IMR-90 (cell line): ENCODE measurements around the gene BEST1.

Source experiments
- FOS ChIP-seq: fragments of 150-350 bp; IDR thresholded peaks from 2 replicates; pipeline ENCODE4 v1.6.1; 2016; ENCODE audit warnings: low read depth, low read length
- POLR2A ChIP-seq: IDR thresholded peaks from 2 replicates; pipeline ENCODE4 v1.6.1; 2012; ENCODE audit warnings: mild to moderate bottlenecking, low read depth, low read length
- RAD21 ChIP-seq: IDR thresholded peaks from 2 replicates; pipeline ENCODE4 v1.6.1; 2012; ENCODE audit warnings: low read length, improper control_type of control experiment
- RCOR1 ChIP-seq: IDR thresholded peaks from 2 replicates; pipeline ENCODE4 v1.6.1; 2012; ENCODE audit warnings: mild to moderate bottlenecking, low read length, improper control_type of control experiment; ENCODE audit not compliant: insufficient replicate concordance
- USF2 ChIP-seq: fragments of 150-350 bp; IDR thresholded peaks from 2 replicates; pipeline ENCODE4 v1.6.1; 2017; ENCODE audit warnings: mild to moderate bottlenecking, antibody characterized with exemption, low read length, low read depth
- TF ChIP-seq, protein P1 (sequence below): conservative IDR thresholded peaks from 2 replicates; pipeline ENCODE4 v1.5.1; 2012; ENCODE audit warnings: mild to moderate bottlenecking, low read depth, low read length, improper control_type of control experiment

DNA sequence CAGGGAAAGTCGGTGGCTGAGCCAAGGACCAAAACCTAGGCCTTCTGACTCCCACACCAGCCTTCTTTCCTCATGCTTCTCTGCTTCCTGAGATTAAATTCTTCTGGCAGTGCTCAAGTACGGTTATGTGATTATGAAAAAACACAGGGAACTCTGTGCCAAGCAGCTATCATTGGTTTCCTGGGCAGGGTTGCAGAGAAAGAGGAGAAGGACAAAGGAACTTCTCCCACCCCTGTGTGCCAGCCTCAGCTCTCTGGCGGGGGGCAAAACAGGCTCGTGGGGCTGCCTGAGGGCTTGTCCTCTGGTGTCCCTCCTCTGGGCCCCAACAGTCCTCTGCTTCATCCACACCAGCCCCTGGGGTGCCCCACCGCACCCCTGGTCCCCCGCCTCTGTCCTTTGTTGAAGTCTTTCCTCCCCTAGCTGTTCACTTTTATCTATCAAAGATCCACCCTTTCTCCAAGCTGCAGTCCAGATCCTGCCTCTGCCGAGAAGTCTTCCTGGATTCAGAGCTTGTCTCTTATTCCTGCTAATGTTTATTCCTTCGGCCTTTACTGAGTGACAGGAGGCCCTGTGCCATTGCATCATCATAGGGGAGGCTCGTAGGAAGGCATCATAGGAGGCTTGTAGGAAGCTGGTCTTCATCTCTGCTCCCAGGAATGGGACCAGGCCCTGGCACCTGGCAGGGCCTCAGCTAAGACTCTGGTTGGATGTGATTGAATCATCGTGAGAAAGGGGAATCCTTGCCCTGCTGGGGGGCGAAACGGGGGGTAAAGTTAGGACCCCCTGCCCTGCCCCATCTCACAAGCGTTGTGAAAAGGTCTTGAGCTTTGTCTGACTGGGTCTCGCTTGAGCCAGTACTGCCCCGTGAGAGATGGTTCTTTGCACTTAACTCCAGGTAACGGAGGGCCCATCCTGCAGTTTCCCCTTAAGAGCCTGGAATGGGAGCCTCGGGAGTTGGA lies 28.8 kb downstream of the BEST1 start:
- TF ChIP-seq, protein P1, sequence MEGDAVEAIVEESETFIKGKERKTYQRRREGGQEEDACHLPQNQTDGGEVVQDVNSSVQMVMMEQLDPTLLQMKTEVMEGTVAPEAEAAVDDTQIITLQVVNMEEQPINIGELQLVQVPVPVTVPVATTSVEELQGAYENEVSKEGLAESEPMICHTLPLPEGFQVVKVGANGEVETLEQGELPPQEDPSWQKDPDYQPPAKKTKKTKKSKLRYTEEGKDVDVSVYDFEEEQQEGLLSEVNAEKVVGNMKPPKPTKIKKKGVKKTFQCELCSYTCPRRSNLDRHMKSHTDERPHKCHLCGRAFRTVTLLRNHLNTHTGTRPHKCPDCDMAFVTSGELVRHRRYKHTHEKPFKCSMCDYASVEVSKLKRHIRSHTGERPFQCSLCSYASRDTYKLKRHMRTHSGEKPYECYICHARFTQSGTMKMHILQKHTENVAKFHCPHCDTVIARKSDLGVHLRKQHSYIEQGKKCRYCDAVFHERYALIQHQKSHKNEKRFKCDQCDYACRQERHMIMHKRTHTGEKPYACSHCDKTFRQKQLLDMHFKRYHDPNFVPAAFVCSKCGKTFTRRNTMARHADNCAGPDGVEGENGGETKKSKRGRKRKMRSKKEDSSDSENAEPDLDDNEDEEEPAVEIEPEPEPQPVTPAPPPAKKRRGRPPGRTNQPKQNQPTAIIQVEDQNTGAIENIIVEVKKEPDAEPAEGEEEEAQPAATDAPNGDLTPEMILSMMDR = no peak
- TF ChIP-seq POLR2A = no peak
- TF ChIP-seq USF2 = no peak
- no peak for TF ChIP-seq RAD21
- no peak for TF ChIP-seq FOS
- TF ChIP-seq RCOR1 = no peak
